ENCODE results near the gene FLNC. TPM values are rescaled to one million over a fixed set of nuclear protein-coding genes. Genes with fewer than 3 reads are reported as not detected.

FLNC gene
- total RNA-seq, 1 donor from 2014 or later = 6.7 TPM

- H3K4me2 ChIP-seq = no peak overlapping the region
- peak overlapping the region; percentile 82 for H3K27ac Mint-ChIP-seq
- H2AFZ ChIP-seq (replicated peaks) = no peak overlapping the region
- H3K4me3 ChIP-seq = no peak overlapping the region
- peaks cover 5% of the 10 kb centered on the region for H3K4me1 ChIP-seq
- peaks cover 11% of the 10 kb centered on the region for H4K20me1 ChIP-seq (ENCODE audit: low read depth)
- H3K27me3 Mint-ChIP-seq (ENCODE audit: insufficient read depth, low read depth) = peaks cover 15% of the 10 kb centered on the region
- TF ChIP-seq EZH2phosphoT487 (IDR thresholded peaks at IDR 0.05) (no peak), CTCF (IDR thresholded peaks at IDR 0.05) (no peak), EZH2 (IDR thresholded peaks at IDR 0.05) (no peak)
- no peaks in the 10 kb centered on the region for H3K9me3 Mint-ChIP-seq
- no peaks in the 10 kb centered on the region for H3K9me3 ChIP-seq (ENCODE audit: low read depth)
- H3K27ac ChIP-seq = no peak overlapping the region
- H3F3A ChIP-seq (ENCODE audit: low read depth) = no peaks in the 10 kb centered on the region
- H3K36me3 Mint-ChIP-seq = no peaks in the 10 kb centered on the region
- H3K36me3 ChIP-seq = no peaks in the 10 kb centered on the region
- DNase-seq (ENCODE audit: low spot score) = no peak
- H3K4me1 Mint-ChIP-seq = peaks cover 23% of the 10 kb centered on the region
- H3K27me3 ChIP-seq = no peaks in the 10 kb centered on the region
- no peak overlapping the region for H3K9ac ChIP-seq
- H3K79me2 ChIP-seq (ENCODE audit: low read depth) = peaks cover 14% of the 10 kb centered on the region
- peak overlapping the region; percentile 52 for H3K4me3 Mint-ChIP-seq
Measured at GRCh38 chr7:128859232-128860157, 29.3 kb downstream of the FLNC start.

- Histone ChIP-seq H3F3A (ENCODE audit: low read depth) (no peaks in the 10 kb centered on the region), H3K4me3 (no peak overlapping the region), H3K79me2 (ENCODE audit: low read depth) (peaks cover 14% of the 10 kb centered on the region), H3K4me2 (no peak overlapping the region), H2AFZ (replicated peaks) (no peak overlapping the region), H3K9ac (no peak overlapping the region), H3K27ac (no peak overlapping the region), H4K20me1 (ENCODE audit: low read depth) (peaks cover 11% of the 10 kb centered on the region), H3K9me3 (ENCODE audit: low read depth) (no peaks in the 10 kb centered on the region), H3K27me3 (no peaks in the 10 kb centered on the region), H3K4me1 (peaks cover 5% of the 10 kb centered on the region), H3K36me3 (no peaks in the 10 kb centered on the region)
- Mint-ChIP-seq H3K4me3 (peak overlapping the region; percentile 52), H3K4me1 (peaks cover 23% of the 10 kb centered on the region), H3K27ac (peak overlapping the region; percentile 90), H3K36me3 (peaks cover 3% of the 10 kb centered on the region), H3K9me3 (no peaks in the 10 kb centered on the region), H3K27me3 (ENCODE audit: insufficient read depth, low read depth) (peaks cover 13% of the 10 kb centered on the region)
- TF ChIP-seq EZH2 (IDR thresholded peaks at IDR 0.05) = no peak
- TF ChIP-seq EZH2phosphoT487 (IDR thresholded peaks at IDR 0.05) = no peak
- TF ChIP-seq CTCF (IDR thresholded peaks at IDR 0.05) = peak; percentile 27
- DNase-seq (ENCODE audit: low spot score) = peak; percentile 27
Measured at GRCh38 chr7:128860158-128861073, 30.2 kb downstream of the FLNC start.

GRCh38 chr7:128861957-128862570 is 31.9 kb downstream of the FLNC start:
- Histone ChIP-seq H3K9ac (no peak overlapping the region), H3F3A (ENCODE audit: low read depth) (no peaks in the 10 kb centered on the region), H3K4me3 (peak overlapping the region; percentile 80), H3K4me2 (peak overlapping the region; percentile 67), H3K36me3 (no peaks in the 10 kb centered on the region), H3K27me3 (peaks cover 5% of the 10 kb centered on the region), H3K4me1 (peaks cover 5% of the 10 kb centered on the region), H3K79me2 (ENCODE audit: low read depth) (peaks cover 14% of the 10 kb centered on the region), H4K20me1 (ENCODE audit: low read depth) (peaks cover 11% of the 10 kb centered on the region), H3K27ac (no peak overlapping the region), H3K9me3 (ENCODE audit: low read depth) (no peaks in the 10 kb centered on the region), H2AFZ (replicated peaks) (no peak overlapping the region)
- Mint-ChIP-seq H3K9me3 (no peaks in the 10 kb centered on the region), H3K4me1 (peaks cover 23% of the 10 kb centered on the region), H3K4me3 (peak overlapping the region; percentile 100), H3K27ac (peak overlapping the region; percentile 8), H3K36me3 (peaks cover 7% of the 10 kb centered on the region), H3K27me3 (ENCODE audit: insufficient read depth, low read depth) (peaks cover 11% of the 10 kb centered on the region)
- no peak for DNase-seq (ENCODE audit: low spot score)
- TF ChIP-seq CTCF (IDR thresholded peaks at IDR 0.05) = no peak
- TF ChIP-seq EZH2phosphoT487 (IDR thresholded peaks at IDR 0.05) = no peak
- no peak for TF ChIP-seq EZH2 (IDR thresholded peaks at IDR 0.05)
